GM19025 (cell line): Measurements from ENCODE around the gene ZNF276.
"Not testable (repeated sequence)": the region's sequence is repeated elsewhere in the genome, so short reads cannot be mapped to it uniquely, and the experiment has no call there.

Source experiments
- ATAC-seq: cut with Tn5 transposase; IDR thresholded peaks from one replicate; pipeline ENCODE4 v1.9.1; 2021; ENCODE audit warnings: mild to moderate bottlenecking, low read depth, moderate library complexity; ENCODE audit not compliant: unreplicated experiment

ZNF276 gene

GRCh38 chr16:89733792-89734191 lies 12.5 kb downstream of the ZNF276 start:
- ATAC-seq: no peak

GRCh38 chr16:89736554-89736953 lies 15.2 kb downstream of the ZNF276 start:
- ATAC-seq: no peak

- no peak for ATAC-seq
These were observed 16.2 kb downstream of the ZNF276 start for GRCh38 chr16:89737341-89738071.

GRCh38 chr16:89738072-89738377 lies 16.7 kb downstream of the ZNF276 start:
- no peak for ATAC-seq

GRCh38 chr16:89738538-89739317 lies 17.4 kb downstream of the ZNF276 start:
- ATAC-seq: no peak

GRCh38 chr16:89739383-89739782 lies 18.0 kb downstream of the ZNF276 start:
- ATAC-seq: no peak

- ATAC-seq: no peak
These were observed 20.1 kb downstream of the ZNF276 start for GRCh38 chr16:89741342-89742014.

- ATAC-seq: no peak
These were observed 21.6 kb downstream of the ZNF276 start for GRCh38 chr16:89742948-89743347.

- ATAC-seq: no peak
These were observed 23.5 kb downstream of the ZNF276 start for GRCh38 chr16:89744813-89745212.

GRCh38 chr16:89746043-89746442 lies 24.7 kb downstream of the ZNF276 start:
- no peak for ATAC-seq

- ATAC-seq: no peak
These were observed 26.7 kb downstream of the ZNF276 start for GRCh38 chr16:89748076-89748475.

GRCh38 chr16:89748921-89749320 lies 27.6 kb downstream of the ZNF276 start:
- ATAC-seq: no peak

- ATAC-seq: no peak
These were observed 28.3 kb downstream of the ZNF276 start for GRCh38 chr16:89749637-89750036.

GRCh38 chr16:89759746-89760340 lies 38.5 kb downstream of the ZNF276 start:
- no peak for ATAC-seq

GRCh38 chr16:89761304-89761922 lies 40.1 kb downstream of the ZNF276 start:
- no peak for ATAC-seq

GRCh38 chr16:89764711-89765201 lies 43.4 kb downstream of the ZNF276 start:
- ATAC-seq: peak; percentile 84

GRCh38 chr16:89765292-89765830 lies 44.0 kb downstream of the ZNF276 start:
- ATAC-seq: no peak

GRCh38 chr16:89770367-89770766 lies 49.0 kb downstream of the ZNF276 start:
- ATAC-seq: no peak

GRCh38 chr16:89775223-89775622 lies 53.9 kb downstream of the ZNF276 start:
- ATAC-seq: no peak

GRCh38 chr16:89778211-89778610 lies 56.9 kb downstream of the ZNF276 start:
- not testable (repeated sequence) for ATAC-seq
